ENCODE data around the gene TRAF1. TPM values are rescaled to one million over a fixed set of nuclear protein-coding genes. Genes with fewer than 3 reads are reported as not detected.

Gene TRAF1
- polyA plus RNA-seq, 1 donor = 7.1 TPM

- no peak for DNase-seq
Observed at GRCh38 chr9:120890320-120891244, 36.0 kb downstream of the TRAF1 start.

GRCh38 chr9:120889606-120890271 is 36.9 kb downstream of the TRAF1 start:
- no peak for DNase-seq

GRCh38 chr9:120888626-120889025 is 38.0 kb downstream of the TRAF1 start:
- no peak for DNase-seq

- no peak for DNase-seq
Observed at GRCh38 chr9:120886490-120886967, 40.1 kb downstream of the TRAF1 start.

- peak; percentile 31 for DNase-seq
Observed at GRCh38 chr9:120885958-120886357, 40.6 kb downstream of the TRAF1 start.

GRCh38 chr9:120885457-120885856 is 41.1 kb downstream of the TRAF1 start:
- DNase-seq = no peak

GRCh38 chr9:120883608-120883996 is 43.0 kb downstream of the TRAF1 start:
- no peak for DNase-seq

- no peak for DNase-seq
Observed at GRCh38 chr9:120882935-120883607, 43.5 kb downstream of the TRAF1 start.

- no peak for DNase-seq
Observed at GRCh38 chr9:120879446-120879845, 47.1 kb downstream of the TRAF1 start.

- DNase-seq = no peak
Observed at GRCh38 chr9:120878188-120879130, 48.1 kb downstream of the TRAF1 start.

GRCh38 chr9:120877276-120878034 is 49.1 kb downstream of the TRAF1 start:
- DNase-seq = peak; percentile 48

- DNase-seq = no peak
Observed at GRCh38 chr9:120876842-120877240, 49.8 kb downstream of the TRAF1 start, which contains the start of gene PHF19. Gene PHF19, minus strand, starts transcription at chr9:120877188. Its CDS starts 2,447 bp downstream, at chr9:120874741.

GRCh38 chr9:120875954-120876841 is 50.4 kb downstream of the TRAF1 start:
- DNase-seq = peak; percentile 61

- no peak for DNase-seq
Observed at GRCh38 chr9:120875643-120875953, 51.0 kb downstream of the TRAF1 start.

GRCh38 chr9:120875195-120875565 is 51.4 kb downstream of the TRAF1 start:
- DNase-seq = no peak

- no peak for DNase-seq
Observed at GRCh38 chr9:120874226-120875194, 52.1 kb downstream of the TRAF1 start.

GRCh38 chr9:120873512-120873911 is 53.1 kb downstream of the TRAF1 start:
- DNase-seq = no peak

GRCh38 chr9:120872791-120873502 is 53.6 kb downstream of the TRAF1 start:
- DNase-seq = no peak
